Fibroblast of lung (primary cell): ENCODE measurements around the gene THOC1. TPM values are rescaled to one million over a fixed set of nuclear protein-coding genes. Genes with fewer than 3 reads are reported as not detected.
A peak's percentile ranks its signal among the peaks of the same experiment; 100 is the strongest.

Experiments
- DNase-seq, 2 donors: peaks; one replicate each; pipeline versions ENCODE4 v3.0.0 to v3.0.0-alpha.2; 2010; ENCODE audit warnings: low read depth in 2 of 2
- H2AFZ ChIP-seq: 2 replicates; pipeline ENCODE4 v1.5.1; 2012; ENCODE audit warnings: low read length, control low read depth, inconsistent platforms
- H3K27ac ChIP-seq: 2 replicates; pipeline ENCODE4 v1.5.1; 2011; ENCODE audit warnings: low read length, control low read depth; ENCODE audit not compliant: insufficient read depth
- H3K27me3 ChIP-seq: 2 replicates; pipeline ENCODE4 v1.5.1; 2011; ENCODE audit warnings: mild to moderate bottlenecking, low read length; ENCODE audit not compliant: control insufficient read depth, insufficient read depth
- H3K36me3 ChIP-seq: 2 replicates; pipeline ENCODE4 v1.5.1; 2011; ENCODE audit warnings: low read length; ENCODE audit not compliant: control insufficient read depth, insufficient read depth
- H3K4me1 ChIP-seq: 2 replicates; pipeline ENCODE4 v1.5.1; 2011; ENCODE audit warnings: low read length; ENCODE audit not compliant: control insufficient read depth, insufficient read depth; ENCODE audit errors: extremely low read depth
- H3K4me2 ChIP-seq: 2 replicates; pipeline ENCODE4 v1.5.1; 2011; ENCODE audit warnings: low read length, control low read depth; ENCODE audit not compliant: insufficient read depth; ENCODE audit errors: extremely low read depth
- H3K4me3 ChIP-seq, 4 experiments: fragments of 200-600 bp in 1 of 4; sonication (generic) in 1 of 4; replicated peaks in 1 of 4; 2 replicates each; pipeline ENCODE4 v1.5.1; 2011 to 2016; ENCODE audit warnings: low read length in 4 of 4, low read depth in 3 of 4, mild to moderate bottlenecking in 3 of 4, control low read depth in 2 of 4, inconsistent platforms in 1 of 4, mixed read lengths in 1 of 4; ENCODE audit not compliant: insufficient read depth in 1 of 4; ENCODE audit errors: control extremely low read depth in 1 of 4
- H3K79me2 ChIP-seq: 2 replicates; pipeline ENCODE4 v1.5.1; 2012; ENCODE audit warnings: mild to moderate bottlenecking, low read length, inconsistent platforms; ENCODE audit not compliant: control insufficient read depth, insufficient read depth
- H3K9ac ChIP-seq: 2 replicates; pipeline ENCODE4 v1.5.1; 2011; ENCODE audit warnings: mild to moderate bottlenecking, low read length, control low read depth; ENCODE audit not compliant: insufficient read depth
- H3K9me3 ChIP-seq: 2 replicates; pipeline ENCODE4 v1.5.1; 2012; ENCODE audit warnings: low read depth, low read length; ENCODE audit not compliant: control insufficient read depth, insufficient read depth
- H4K20me1 ChIP-seq: 2 replicates; pipeline ENCODE4 v1.5.1; 2011; ENCODE audit warnings: low read length; ENCODE audit not compliant: control insufficient read depth, insufficient read depth; ENCODE audit errors: extremely low read depth
- EZH2 ChIP-seq: IDR thresholded peaks from 2 replicates; pipeline ENCODE4 v1.5.1; 2012; ENCODE audit warnings: low read length, control low read depth, mild to moderate bottlenecking; ENCODE audit errors: missing control alignments
- polyA plus RNA-seq, 2 donors: library from polyadenylated mRNA; depleted of rRNA in 1 of 2; stranded (reverse) in 1 of 2; unstranded in 1 of 2; fragments of >200 nt; gene quantifications; 2 replicates each; pipeline ENCODE4 v1.2.1, GENCODE V29; 2011 to 2012; ENCODE audit warnings: missing spikeins in 1 of 2
- total RNA-seq: library from RNA; depleted of rRNA; stranded (reverse); fragments of >200 nt; gene quantifications from 2 replicates; pipeline ENCODE4 v1.2.1, GENCODE V29; 2014
- TF ChIP-seq, protein P1 (sequence below), 2 donors: IDR thresholded peaks in 1 of 2; conservative IDR thresholded peaks in 1 of 2; 1 replicate in 1 of 2; 2 replicates in 1 of 2; pipeline ENCODE4 v1.5.1; 2011 to 2012; ENCODE audit warnings: low read length in 2 of 2, control low read depth in 1 of 2, inconsistent platforms in 1 of 2, low read depth in 1 of 2, mild to moderate bottlenecking in 1 of 2

The THOC1 gene
- total and polyA plus RNA-seq, 2 donors (not counting 1 experiment from before 2014, with no cell fraction given) = 18.2 to 35.2 TPM

GRCh38 chr18:253121-253520 lies 14.7 kb downstream of the THOC1 start:
- H4K20me1 ChIP-seq = no peaks in the 10 kb centered on the region
- H2AFZ ChIP-seq = no peak overlapping the region
- H3K27me3 ChIP-seq = no peaks in the 10 kb centered on the region
- no peak overlapping the region for H3K27ac ChIP-seq
- no peak overlapping the region for H3K9ac ChIP-seq
- peaks cover 1% of the 10 kb centered on the region for H3K36me3 ChIP-seq
- no peaks in the 10 kb centered on the region for H3K79me2 ChIP-seq
- H3K4me3 ChIP-seq = no peak overlapping the region
- no peaks in the 10 kb centered on the region for H3K4me1 ChIP-seq
- no peak for DNase-seq
- no peak overlapping the region for H3K4me2 ChIP-seq
- no peaks in the 10 kb centered on the region for H3K9me3 ChIP-seq
- TF ChIP-seq, protein P1, sequence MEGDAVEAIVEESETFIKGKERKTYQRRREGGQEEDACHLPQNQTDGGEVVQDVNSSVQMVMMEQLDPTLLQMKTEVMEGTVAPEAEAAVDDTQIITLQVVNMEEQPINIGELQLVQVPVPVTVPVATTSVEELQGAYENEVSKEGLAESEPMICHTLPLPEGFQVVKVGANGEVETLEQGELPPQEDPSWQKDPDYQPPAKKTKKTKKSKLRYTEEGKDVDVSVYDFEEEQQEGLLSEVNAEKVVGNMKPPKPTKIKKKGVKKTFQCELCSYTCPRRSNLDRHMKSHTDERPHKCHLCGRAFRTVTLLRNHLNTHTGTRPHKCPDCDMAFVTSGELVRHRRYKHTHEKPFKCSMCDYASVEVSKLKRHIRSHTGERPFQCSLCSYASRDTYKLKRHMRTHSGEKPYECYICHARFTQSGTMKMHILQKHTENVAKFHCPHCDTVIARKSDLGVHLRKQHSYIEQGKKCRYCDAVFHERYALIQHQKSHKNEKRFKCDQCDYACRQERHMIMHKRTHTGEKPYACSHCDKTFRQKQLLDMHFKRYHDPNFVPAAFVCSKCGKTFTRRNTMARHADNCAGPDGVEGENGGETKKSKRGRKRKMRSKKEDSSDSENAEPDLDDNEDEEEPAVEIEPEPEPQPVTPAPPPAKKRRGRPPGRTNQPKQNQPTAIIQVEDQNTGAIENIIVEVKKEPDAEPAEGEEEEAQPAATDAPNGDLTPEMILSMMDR (conservative IDR thresholded peaks at IDR 0.05 in 1 of 2, IDR thresholded peaks at IDR 0.05 in 1 of 2; ENCODE audit: low read depth in 1 of 2, low read length in 2 of 2) = no peak
- no peak for TF ChIP-seq EZH2

DNA sequence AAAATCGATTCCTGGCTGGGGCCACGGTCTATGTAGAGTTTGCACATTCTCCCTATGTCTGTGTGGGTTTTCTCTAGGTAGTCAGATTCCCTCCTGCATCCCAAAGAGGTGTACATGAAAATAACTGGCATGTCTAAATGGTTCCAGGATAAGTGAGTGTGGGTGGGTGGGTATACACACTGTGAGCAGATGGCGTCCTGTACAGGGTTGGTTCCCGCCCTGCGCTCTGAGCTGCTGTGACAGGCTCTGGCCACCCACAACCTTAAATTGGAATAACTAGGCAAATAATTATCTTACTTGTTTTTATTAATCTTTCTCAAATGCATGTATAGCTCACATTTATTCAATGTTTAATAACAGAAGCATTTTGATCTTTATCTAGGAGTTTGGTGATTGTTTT lies 16.3 kb downstream of the THOC1 start:
- TF ChIP-seq, protein P1 (conservative IDR thresholded peaks at IDR 0.05 in 1 of 2, IDR thresholded peaks at IDR 0.05 in 1 of 2; ENCODE audit: low read depth in 1 of 2, low read length in 2 of 2) = no peak
- TF ChIP-seq EZH2 = no peak
- no peaks in the 10 kb centered on the region for H3K9me3 ChIP-seq
- H3K27ac ChIP-seq = no peak overlapping the region
- DNase-seq = no peak
- H3K4me1 ChIP-seq = no peaks in the 10 kb centered on the region
- H2AFZ ChIP-seq = no peak overlapping the region
- H3K4me3 ChIP-seq = no peak overlapping the region
- no peaks in the 10 kb centered on the region for H3K36me3 ChIP-seq
- H3K79me2 ChIP-seq = no peaks in the 10 kb centered on the region
- H3K9ac ChIP-seq = no peak overlapping the region
- no peak overlapping the region for H3K4me2 ChIP-seq
- H4K20me1 ChIP-seq = no peaks in the 10 kb centered on the region
- H3K27me3 ChIP-seq = no peaks in the 10 kb centered on the region

DNA sequence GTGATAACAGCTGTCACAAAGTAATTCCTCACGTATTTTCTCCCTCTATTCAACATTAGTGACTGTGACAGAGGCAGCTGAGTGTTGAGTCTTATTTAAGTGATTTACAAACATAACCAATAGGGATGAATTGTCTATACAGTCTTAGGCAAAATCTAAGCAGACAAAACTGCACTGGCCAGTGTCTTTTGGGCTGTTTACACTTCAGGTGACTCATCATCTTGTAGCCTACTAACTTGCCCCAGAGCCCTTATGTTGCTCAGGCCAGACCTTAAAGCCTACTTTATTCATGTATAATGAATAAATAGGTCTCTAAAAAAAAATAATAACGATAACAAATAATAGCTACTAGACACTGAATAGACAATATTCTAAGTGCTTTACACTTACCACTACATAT lies 17.2 kb downstream of the THOC1 start:
- H3K27me3 ChIP-seq = no peaks in the 10 kb centered on the region
- H3K4me3 ChIP-seq = no peak overlapping the region
- no peak overlapping the region for H3K9ac ChIP-seq
- no peaks in the 10 kb centered on the region for H3K4me1 ChIP-seq
- peak; percentile 14 to 32 for DNase-seq
- no peaks in the 10 kb centered on the region for H3K9me3 ChIP-seq
- no peaks in the 10 kb centered on the region for H3K36me3 ChIP-seq
- no peak overlapping the region for H3K27ac ChIP-seq
- H2AFZ ChIP-seq = no peak overlapping the region
- H3K4me2 ChIP-seq = no peak overlapping the region
- TF ChIP-seq EZH2 = no peak
- TF ChIP-seq, protein P1 (conservative IDR thresholded peaks at IDR 0.05 in 1 of 2, IDR thresholded peaks at IDR 0.05 in 1 of 2; ENCODE audit: low read depth in 1 of 2, low read length in 2 of 2) = no peak
- H4K20me1 ChIP-seq = no peaks in the 10 kb centered on the region
- H3K79me2 ChIP-seq = no peaks in the 10 kb centered on the region
